Body of pancreas (tissue), 4 donors: ENCODE results near the gene CSGALNACT2.

ENCODE experiments used
- POLR2A ChIP-seq, 3 donors: fragments of 450-650 bp; IDR thresholded peaks; one replicate each; pipeline ENCODE4 v1.6.1; 2016; ENCODE audit warnings: antibody characterized with exemption in 3 of 3, mild to moderate bottlenecking in 2 of 3
- TF ChIP-seq, protein P1 (sequence below), 7 experiments: fragments of 450-650 bp in 4 of 7; fragments of 200-600 bp in 3 of 7; sonication (generic) in 3 of 7; IDR thresholded peaks; one replicate each; pipeline ENCODE4 v1.5.1; 2016 to 2019; ENCODE audit warnings: antibody characterized with exemption in 7 of 7

GRCh38 chr10:43186150-43186549, 47.9 kb downstream of the CSGALNACT2 start:
- TF ChIP-seq, protein P1, sequence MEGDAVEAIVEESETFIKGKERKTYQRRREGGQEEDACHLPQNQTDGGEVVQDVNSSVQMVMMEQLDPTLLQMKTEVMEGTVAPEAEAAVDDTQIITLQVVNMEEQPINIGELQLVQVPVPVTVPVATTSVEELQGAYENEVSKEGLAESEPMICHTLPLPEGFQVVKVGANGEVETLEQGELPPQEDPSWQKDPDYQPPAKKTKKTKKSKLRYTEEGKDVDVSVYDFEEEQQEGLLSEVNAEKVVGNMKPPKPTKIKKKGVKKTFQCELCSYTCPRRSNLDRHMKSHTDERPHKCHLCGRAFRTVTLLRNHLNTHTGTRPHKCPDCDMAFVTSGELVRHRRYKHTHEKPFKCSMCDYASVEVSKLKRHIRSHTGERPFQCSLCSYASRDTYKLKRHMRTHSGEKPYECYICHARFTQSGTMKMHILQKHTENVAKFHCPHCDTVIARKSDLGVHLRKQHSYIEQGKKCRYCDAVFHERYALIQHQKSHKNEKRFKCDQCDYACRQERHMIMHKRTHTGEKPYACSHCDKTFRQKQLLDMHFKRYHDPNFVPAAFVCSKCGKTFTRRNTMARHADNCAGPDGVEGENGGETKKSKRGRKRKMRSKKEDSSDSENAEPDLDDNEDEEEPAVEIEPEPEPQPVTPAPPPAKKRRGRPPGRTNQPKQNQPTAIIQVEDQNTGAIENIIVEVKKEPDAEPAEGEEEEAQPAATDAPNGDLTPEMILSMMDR (IDR thresholded peaks at IDR 0.05): no peak
- TF ChIP-seq POLR2A (IDR thresholded peaks at IDR 0.05): no peak
